T-helper 1 cell (primary cell): ENCODE results near the gene PKHD1.

Source experiments
- DNase-seq, 5 donors: peaks; one replicate each; pipeline ENCODE4 v3.0.0-alpha.2; 2012 to 2020

The PKHD1 gene

DNA sequence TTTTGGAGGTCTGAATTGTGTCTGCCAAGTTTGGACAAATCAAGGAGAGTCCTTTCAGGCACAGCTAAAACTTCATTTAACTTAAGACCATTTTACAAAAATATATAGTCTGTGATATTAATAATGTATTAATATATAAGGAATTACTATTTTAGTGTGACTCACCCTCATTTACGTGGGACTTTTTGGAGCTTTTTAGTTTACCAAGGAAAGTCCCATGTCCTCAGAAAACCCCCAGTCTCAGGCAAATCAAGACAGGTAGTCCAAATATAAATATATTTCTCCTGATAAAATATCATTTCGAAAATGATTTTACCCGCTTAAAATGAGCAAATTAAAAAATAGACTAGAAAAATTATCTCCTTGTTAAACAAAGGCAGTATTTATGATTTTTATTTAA, 479.0 kb downstream of the PKHD1 start:
- no peak for DNase-seq

DNA sequence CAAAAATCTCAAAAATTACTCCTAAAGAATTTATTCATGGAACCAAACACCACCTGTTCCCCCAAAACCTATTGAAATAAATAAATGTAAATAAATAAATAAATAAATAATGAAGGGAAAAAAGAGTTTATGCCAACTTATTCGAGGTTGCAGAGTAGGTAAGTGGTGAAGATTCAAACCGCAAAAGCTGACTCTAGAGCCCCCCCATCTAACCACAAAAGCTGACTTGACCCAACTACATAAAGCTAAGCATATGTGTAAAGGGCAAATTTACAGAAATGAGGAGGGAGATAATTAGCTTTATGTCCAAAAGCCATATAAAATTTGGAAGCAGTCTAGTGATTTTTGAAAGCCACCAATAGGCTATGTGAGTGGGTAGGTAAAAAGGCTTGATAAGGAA, 486.9 kb downstream of the PKHD1 start:
- DNase-seq: no peak

DNA sequence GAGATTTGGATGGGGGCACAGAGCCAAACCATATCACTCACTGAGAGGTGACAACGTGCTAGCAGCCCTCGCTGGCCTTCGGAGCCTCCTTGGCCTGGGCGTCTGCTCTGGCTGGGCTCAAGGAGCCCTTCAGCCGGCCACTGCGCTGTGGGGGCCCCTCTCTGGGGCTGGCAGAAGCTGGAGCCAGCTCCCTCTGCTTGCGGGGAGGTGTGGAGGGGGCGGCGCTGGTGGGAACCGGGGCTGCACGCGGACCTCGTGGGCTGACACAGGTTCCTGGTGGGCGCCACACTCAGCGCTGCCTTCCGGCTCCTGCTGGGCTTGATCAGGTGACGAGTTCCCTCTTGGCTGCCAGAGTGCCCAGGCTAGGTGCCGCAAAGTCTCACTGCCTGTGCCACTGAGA, 489.2 kb downstream of the PKHD1 start:
- DNase-seq: no peak

DNA sequence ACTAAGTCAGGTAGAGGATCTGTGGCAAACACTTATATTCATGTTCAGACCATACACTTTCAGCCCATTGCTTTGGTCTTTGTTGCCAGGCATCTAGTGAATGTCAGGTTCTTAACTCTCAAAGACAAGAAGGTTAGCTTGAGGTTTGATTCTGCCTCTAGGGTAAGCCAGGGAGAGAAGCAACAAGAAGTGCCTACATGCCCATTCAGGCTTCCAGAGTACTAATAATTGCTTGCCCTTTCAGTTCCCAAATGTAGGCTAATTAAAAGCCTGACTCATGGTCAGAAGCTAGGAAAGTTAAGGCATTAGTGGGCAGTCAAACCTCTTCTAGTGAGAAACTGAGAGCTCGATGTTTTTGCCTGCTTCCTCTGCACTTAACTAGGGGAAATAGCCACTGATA, 492.4 kb downstream of the PKHD1 start:
- DNase-seq: no peak

DNA sequence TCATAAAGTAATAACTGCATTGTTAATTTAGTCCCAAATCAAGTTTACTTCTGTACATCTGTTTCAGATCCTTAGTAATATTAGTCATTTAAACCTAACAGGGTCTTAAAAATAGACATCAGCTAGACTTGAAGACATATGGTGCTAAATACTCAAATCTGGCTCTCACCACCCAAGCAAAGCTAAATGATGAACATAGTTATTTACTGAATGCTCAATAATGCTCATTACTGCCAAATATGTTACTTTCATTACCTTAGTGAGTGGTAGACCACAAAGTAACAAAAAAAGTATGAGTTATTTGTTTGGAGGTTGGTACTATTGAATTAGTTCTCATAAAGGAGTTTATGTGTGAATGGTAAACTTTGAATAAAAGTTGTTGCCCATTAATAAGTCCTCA, 502.1 kb downstream of the PKHD1 start:
- no peak for DNase-seq

DNA sequence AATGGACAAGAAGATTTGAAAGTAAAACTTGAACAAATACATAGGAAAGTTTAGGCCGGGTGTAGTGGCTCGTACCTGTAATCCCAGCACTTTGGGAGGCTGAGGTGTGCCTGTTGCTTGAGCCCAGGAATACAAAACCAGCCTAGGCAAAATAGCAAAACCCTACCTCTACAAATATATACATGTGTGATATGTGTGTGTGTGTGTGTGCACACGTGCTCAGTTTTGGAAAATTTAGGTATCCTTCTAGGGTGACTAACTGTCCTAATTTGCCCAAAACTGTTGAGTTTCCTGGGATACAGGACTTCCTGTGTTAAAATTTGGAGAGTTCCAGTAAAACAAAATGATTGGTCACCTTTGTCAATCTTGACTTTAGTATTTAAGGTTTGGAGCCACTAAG, 503.2 kb downstream of the PKHD1 start:
- no peak for DNase-seq

DNA sequence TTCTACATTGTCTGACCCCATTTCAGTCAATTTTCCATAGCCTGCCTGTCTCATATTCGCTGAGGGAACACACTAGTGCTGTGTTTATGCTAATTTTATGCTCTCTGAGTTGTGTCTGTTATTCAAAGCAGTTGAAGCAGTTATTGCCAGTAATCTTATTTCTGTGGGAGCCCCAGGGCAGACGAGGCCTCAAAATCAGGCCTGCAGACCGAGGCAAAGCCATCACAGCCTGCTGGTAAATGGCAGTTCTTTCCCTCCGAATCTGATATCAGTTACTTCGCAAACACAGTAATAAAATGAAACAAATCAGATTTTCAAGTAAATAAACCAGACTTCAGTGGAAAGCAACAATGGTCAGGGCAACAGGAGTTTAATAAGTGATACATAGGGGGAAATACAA, 508.4 kb downstream of the PKHD1 start:
- DNase-seq: no peak

DNA sequence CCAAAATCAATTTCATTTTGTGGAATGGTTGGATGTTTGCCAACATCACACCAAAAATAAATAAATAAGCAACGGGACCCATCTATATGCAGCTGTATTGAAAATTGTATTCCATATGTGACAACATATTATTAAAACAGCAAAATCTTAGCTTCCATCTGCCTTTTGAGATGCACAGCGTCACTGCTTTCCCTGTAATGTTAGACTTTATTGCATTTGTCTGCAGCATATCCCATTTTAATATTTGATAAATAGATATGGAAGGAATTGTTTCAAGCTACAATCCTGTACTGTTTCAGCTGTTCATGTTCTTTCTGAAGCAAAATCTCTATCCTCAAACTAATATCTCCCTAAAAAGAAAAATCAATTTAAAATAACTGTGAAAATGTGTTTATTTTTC, 509.1 kb downstream of the PKHD1 start:
- no peak for DNase-seq

DNA sequence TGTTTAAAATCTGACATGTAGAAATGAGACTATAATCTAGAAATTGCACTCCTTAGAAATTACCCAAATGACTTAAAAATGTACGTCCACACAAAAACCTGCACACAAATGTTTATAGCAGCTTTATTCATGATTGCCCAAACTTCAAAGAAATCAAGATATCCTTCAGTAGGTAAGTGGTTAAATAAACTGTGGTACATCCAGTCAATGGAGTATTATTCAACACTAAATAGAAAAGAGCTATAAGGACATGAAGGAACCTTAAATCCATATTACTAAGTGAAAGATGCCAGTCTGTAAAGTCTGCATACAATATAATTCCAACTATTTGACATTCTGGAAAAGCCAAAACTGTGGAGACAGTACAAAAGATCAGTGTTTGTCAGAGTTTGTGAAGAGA, 513.4 kb downstream of the PKHD1 start:
- no peak for DNase-seq

DNA sequence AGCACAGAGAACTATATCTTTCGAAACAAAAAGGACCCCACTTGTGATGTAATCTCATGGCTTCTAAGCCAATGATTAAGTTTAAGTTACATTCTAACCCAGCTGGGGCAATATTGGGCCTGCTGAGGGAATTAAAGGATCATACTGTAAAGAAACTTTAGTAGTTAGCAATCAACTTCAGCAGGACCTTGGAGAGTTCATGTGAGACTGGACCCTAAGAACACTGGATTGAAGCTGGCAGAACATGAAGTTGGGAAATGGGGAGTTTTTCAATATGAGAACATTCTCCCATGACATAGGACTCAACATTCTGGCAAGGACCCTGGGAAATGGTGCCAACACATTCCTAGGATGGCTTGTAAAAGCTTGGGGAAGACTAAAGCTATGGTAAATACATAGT, 516.2 kb downstream of the PKHD1 start:
- DNase-seq: no peak

DNA sequence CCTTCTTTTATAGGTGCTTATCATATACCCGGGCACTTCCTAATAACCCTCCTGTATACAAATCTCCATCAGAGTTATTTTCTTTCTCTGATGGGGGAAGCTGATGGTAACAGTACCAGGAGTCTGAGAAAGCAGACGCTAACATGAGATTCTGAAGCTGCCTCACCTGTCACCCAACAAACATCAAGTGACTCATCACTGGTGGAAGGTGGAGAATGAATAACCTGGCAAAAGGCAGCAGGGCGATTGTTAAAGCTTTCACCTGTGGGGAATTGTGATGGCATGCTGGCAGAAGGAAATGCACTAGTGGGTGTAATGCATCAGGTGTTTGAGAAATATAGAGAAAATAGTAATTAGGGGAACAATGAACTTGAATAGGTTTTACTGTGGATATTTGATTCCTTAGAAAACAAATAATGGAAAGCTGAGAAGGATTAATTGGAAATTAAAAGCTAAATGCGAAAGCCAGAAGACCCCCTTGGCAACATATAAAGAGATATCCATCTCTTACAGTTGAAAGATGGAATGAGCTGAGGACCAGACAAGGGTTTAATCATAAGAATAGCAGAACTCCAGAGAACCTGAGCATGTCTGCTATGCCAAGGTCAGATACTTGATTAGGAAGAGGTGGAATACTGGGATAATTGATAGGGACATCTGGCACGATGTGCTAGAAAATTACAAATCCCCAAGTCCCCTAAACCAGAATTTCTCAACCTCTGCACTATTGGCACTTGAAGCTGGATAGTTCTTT, 517.1 kb downstream of the PKHD1 start:
- no peak for DNase-seq

DNA sequence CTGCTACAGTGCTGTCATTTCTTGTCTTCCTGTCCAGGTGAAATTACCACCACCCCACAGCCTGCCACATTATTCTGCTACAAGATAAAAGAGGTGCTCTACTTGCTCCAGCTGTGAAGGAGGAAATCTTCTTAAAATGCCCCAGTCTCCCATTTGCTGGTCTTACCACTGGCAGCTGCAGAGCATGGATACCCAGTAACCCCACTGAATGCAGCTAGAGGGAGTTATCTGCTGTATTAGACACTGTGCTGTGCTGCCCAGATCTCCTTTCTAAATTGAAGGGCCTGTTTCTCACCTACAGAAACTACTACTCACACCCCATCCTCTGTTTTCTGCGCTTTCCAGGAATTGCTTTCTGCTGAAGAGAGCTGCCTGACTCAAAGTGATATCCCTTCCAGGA, 517.8 kb downstream of the PKHD1 start:
- DNase-seq: no peak

DNA sequence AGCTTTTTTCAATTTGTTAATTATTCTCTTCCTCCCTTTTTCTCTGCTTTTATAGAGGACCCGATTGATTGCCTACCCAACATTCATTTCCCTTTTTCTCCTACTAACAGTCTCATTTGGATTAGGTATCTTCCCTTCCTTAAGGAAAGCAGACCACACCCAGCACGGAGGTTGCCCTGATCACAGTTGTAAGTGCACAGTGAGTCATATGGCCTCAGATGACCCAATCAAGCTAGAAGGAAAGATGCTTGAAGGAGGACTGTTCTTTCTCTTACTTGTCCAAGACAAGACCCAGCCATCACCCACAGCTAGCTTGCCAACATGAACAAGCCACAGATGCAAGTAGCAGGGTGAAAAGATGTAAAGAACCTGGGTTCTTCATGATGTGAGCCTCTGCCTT, 518.6 kb downstream of the PKHD1 start:
- no peak for DNase-seq

DNA sequence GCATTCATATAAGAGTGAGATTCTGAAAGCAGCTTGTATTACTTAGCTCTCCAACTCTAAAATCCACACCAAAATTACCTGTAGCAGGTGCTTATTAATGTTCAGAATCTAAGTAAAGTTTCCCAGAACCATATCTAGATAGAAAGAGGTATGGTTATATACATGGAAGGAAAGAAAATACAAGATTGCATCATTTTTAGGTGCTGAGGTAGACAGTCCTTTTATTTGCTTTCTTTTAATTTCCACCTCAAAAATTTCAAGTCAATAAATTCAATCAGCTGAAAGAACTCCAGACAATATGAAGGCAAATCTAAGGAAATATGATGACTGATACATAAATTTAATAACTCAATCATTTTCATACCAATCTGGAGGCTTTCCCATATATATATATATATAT, 521.9 kb downstream of the PKHD1 start:
- no peak for DNase-seq
